ENCODE measurements around the gene SLC24A3. TPM values are rescaled to one million over a fixed set of nuclear protein-coding genes. Genes with fewer than 3 reads are reported as not detected.

SLC24A3 gene
- total and polyA plus RNA-seq, 2 donors from 2014 or later = 0.86 to 5.2 TPM

GRCh38 chr20:19338960-19339359 is 126.5 kb downstream of the SLC24A3 start:
- no peaks in the 10 kb centered on the region for H3K27me3 ChIP-seq (ENCODE audit: control insufficient read depth, insufficient read depth, low read length)
- intact Hi-C loops (cut with DNase I) = no loop called here
- no peaks in the 10 kb centered on the region for H3K4me1 ChIP-seq (ENCODE audit: control insufficient read depth in 2 of 3, insufficient read depth in 2 of 3, low read depth in 1 of 3, low read length in 3 of 3)
- no peak overlapping the region for H3K4me3 ChIP-seq (ENCODE audit: low read length in 3 of 3)
- H3K27ac ChIP-seq (ENCODE audit: low read depth in 2 of 2, low read length in 2 of 2) = no peak overlapping the region
- FAIRE-seq (no peak), DNase-seq (peak in 1 of 5 donors; percentile 14)
- no peaks in the 10 kb centered on the region for H3K9me3 ChIP-seq (ENCODE audit: control insufficient read depth in 2 of 3, insufficient read depth in 1 of 3, low read length in 3 of 3)
- no peak overlapping the region for H3K9ac ChIP-seq (ENCODE audit: low read length in 3 of 3)
- no peaks in the 10 kb centered on the region for H3K36me3 ChIP-seq (ENCODE audit: control insufficient read depth in 2 of 3, insufficient read depth in 3 of 3, low read length in 3 of 3)
- no peak for TF ChIP-seq CTCF (IDR thresholded peaks at IDR 0.05; ENCODE audit: borderline replicate concordance, extremely low read depth, insufficient read depth)

- Histone ChIP-seq H3K27me3 (ENCODE audit: control insufficient read depth, insufficient read depth, low read length) (no peaks in the 10 kb centered on the region), H3K27ac (ENCODE audit: low read depth in 2 of 2, low read length in 2 of 2) (no peak overlapping the region), H3K36me3 (ENCODE audit: control insufficient read depth in 2 of 3, insufficient read depth in 3 of 3, low read length in 3 of 3) (no peaks in the 10 kb centered on the region), H3K4me1 (ENCODE audit: control insufficient read depth in 2 of 3, insufficient read depth in 2 of 3, low read depth in 1 of 3, low read length in 3 of 3) (no peaks in the 10 kb centered on the region), H3K4me3 (ENCODE audit: low read length in 3 of 3) (no peak overlapping the region), H3K9me3 (ENCODE audit: control insufficient read depth in 2 of 3, insufficient read depth in 1 of 3, low read length in 3 of 3) (no peaks in the 10 kb centered on the region), H3K9ac (ENCODE audit: low read length in 3 of 3) (no peak overlapping the region)
- TF ChIP-seq CTCF (IDR thresholded peaks at IDR 0.05; ENCODE audit: borderline replicate concordance, extremely low read depth, insufficient read depth) = no peak
- intact Hi-C loops (cut with DNase I) = no loop called here
- DNase-seq = no peak
- FAIRE-seq = no peak
These were observed 129.1 kb downstream of the SLC24A3 start for GRCh38 chr20:19341348-19342053.

- intact Hi-C loops (cut with DNase I) = no loop called here
- no peak overlapping the region for H3K4me3 ChIP-seq (ENCODE audit: low read length in 3 of 3)
- TF ChIP-seq CTCF (IDR thresholded peaks at IDR 0.05; ENCODE audit: borderline replicate concordance, extremely low read depth, insufficient read depth) = no peak
- H3K27ac ChIP-seq (ENCODE audit: low read depth in 2 of 2, low read length in 2 of 2) = no peak overlapping the region
- no peaks in the 10 kb centered on the region for H3K9me3 ChIP-seq (ENCODE audit: control insufficient read depth in 2 of 3, insufficient read depth in 1 of 3, low read length in 3 of 3)
- FAIRE-seq (no peak), DNase-seq (no peak)
- no peak overlapping the region for H3K9ac ChIP-seq (ENCODE audit: low read length in 3 of 3)
- H3K36me3 ChIP-seq (ENCODE audit: control insufficient read depth in 2 of 3, insufficient read depth in 3 of 3, low read length in 3 of 3) = no peaks in the 10 kb centered on the region
- H3K4me1 ChIP-seq (ENCODE audit: control insufficient read depth in 2 of 3, insufficient read depth in 2 of 3, low read depth in 1 of 3, low read length in 3 of 3) = no peaks in the 10 kb centered on the region
- H3K27me3 ChIP-seq (ENCODE audit: control insufficient read depth, insufficient read depth, low read length) = no peaks in the 10 kb centered on the region
These were observed 131.9 kb downstream of the SLC24A3 start for GRCh38 chr20:19344341-19344740.

Measured in kidney (tissue), 14 donors.